ENCODE data around the gene MOAP1.
A peak's percentile ranks its signal among the peaks of the same experiment; 100 is the strongest.
"Not testable (repeated sequence)": the region's sequence is repeated elsewhere in the genome, so short reads cannot be mapped to it uniquely, and the experiment has no call there.

Gene MOAP1

DNA sequence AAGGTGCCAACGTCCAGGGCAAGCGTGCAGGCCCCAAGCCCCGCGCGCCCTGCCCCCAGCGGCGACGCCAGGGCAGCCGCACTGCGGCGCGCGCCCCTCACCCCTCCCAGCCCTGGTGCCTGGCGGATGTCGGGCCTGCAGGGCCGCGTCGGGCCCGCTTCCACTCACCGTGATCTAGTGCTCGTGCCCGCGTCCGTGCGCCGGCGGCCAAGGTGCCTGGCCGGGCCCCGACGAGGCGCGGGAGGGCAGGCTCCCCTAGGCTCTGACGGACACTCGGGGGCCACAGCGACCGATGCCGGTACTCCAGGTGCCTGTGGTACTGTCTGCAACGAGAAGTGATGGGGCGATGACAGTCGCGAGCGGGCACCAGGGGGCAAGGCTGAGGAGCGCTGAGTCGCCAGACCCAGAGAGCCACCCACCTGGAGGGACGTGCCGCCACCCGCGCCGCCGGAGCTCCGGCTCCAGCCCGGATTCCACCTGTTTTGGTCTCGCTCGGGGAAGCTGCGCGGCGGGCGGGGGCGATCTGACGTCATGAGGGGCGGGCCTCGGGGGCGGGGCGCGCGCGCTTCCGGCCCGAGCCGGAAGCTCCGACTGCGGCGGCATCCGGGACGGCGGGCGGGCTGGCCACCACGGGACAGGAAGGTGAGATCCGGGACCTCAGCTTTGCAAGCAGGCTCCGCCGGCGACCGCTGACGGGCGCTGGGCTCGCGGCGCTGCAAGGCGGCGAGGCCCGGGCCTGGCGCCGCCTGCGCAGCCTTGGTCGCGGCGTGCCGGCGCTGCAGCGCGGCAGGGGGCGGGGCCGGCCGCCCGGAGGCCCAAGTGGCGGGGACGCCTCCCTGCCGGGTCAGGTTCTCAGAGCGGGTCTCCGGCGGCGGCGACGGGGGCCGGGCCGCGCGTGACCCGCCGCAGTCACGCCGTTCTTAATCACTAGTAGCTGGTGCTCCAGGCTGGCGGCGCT is at the start of gene MOAP1, which contains the start of gene LYSET (continued):
- TF ChIP-seq GLIS2 (tag by site-specific recombination; IDR thresholded peaks at IDR 0.05): peak; percentile 90
- TF ChIP-seq ZNF202 (tag by site-specific recombination; IDR thresholded peaks at IDR 0.05; ENCODE audit: borderline replicate concordance): no peak
- peak; percentile 59; the same call in 1 of the 2 replicates for TF ChIP-seq YY1 (tag by site-specific recombination; IDR thresholded peaks at IDR 0.05)

GRCh38 chr14:93233078-93233477 is 48.4 kb upstream of the MOAP1 start:
- H3K4me1 ChIP-seq (ENCODE audit: control insufficient read depth, insufficient read depth, low read length); POLR2A ChIA-PET; H3K4me3 ChIP-seq (ENCODE audit: low read depth, low read length); H3K27ac ChIP-seq (ENCODE audit: extremely low read depth, low read depth, low read length); H3K9me3 ChIP-seq (ENCODE audit: control insufficient read depth, insufficient read depth, low read depth, low read length): not testable (repeated sequence)
- CTCF ChIA-PET: interaction anchor here (0.6 to 1.3 kb wide), 3 partner anchors 281 to 507 kb away, joined by 3 to 5 read pairs (median 3); no protein-coding TSS in a partner anchor
- TF ChIP-seq ZNF146 (tag by site-specific recombination; IDR thresholded peaks at IDR 0.05): peak; percentile 95
- TF ChIP-seq, protein P1, sequence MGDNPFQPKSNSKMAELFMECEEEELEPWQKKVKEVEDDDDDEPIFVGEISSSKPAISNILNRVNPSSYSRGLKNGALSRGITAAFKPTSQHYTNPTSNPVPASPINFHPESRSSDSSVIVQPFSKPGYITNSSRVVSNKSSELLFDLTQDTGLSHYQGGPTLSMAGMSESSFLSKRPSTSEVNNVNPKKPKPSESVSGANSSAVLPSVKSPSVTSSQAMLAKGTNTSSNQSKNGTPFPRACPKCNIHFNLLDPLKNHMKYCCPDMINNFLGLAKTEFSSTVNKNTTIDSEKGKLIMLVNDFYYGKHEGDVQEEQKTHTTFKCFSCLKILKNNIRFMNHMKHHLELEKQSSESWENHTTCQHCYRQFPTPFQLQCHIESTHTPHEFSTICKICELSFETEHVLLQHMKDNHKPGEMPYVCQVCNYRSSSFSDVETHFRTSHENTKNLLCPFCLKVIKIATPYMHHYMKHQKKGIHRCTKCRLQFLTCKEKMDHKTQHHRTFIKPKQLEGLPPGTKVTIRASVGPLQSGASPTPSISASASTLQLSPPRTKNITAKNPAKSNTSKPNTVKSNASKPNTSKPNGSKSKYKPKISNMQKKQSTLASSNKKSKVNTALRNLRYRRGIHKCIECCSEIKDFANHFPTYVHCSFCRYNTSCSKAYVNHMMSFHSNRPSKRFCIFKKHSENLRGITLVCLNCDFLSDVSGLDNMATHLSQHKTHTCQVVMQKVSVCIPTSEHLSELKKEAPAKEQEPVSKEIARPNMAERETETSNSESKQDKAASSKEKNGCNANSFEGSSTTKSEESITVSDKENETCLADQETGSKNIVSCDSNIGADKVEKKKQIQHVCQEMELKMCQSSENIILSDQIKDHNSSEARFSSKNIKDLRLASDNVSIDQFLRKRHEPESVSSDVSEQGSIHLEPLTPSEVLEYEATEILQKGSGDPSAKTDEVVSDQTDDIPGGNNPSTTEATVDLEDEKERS (tag by site-specific recombination; IDR thresholded peaks at IDR 0.05): peak; percentile 55; the same call in 1 of the 2 replicates
- H3K36me3 ChIP-seq (ENCODE audit: control insufficient read depth in 2 of 2, insufficient read depth in 1 of 2, low read length in 2 of 2): peaks cover 6 to 15% of the 10 kb centered on the region in 2 experiments; a peak in 2 of 3 replicates

- CTCF ChIA-PET: interaction anchor here (0.6 to 1.2 kb wide), 3 partner anchors 26 to 470 kb away, joined by 3 read pairs; no protein-coding TSS in a partner anchor
- H3K9me3 ChIP-seq (ENCODE audit: control insufficient read depth, insufficient read depth, low read depth, low read length): no peaks in the 10 kb centered on the region
- peaks cover 6 to 24% of the 10 kb centered on the region in 2 experiments; a peak in 2 of 3 replicates for H3K36me3 ChIP-seq (ENCODE audit: control insufficient read depth in 2 of 2, insufficient read depth in 1 of 2, low read length in 2 of 2)
- H3K4me3 ChIP-seq (ENCODE audit: low read depth, low read length): no peak overlapping the region
- 0 out of 2 replicates have a peak, but pooled peaks cover 3% of the 10 kb centered on the region for H3K4me1 ChIP-seq (ENCODE audit: control insufficient read depth, insufficient read depth, low read length)
- no peak for TF ChIP-seq ZNF624 (tag by site-specific recombination; IDR thresholded peaks at IDR 0.05)
- no peak for TF ChIP-seq ZNF157 (tag by site-specific recombination; IDR thresholded peaks at IDR 0.05)
- no peak for TF ChIP-seq ZNF140 (tag by site-specific recombination; IDR thresholded peaks at IDR 0.05)
- TF ChIP-seq SCRT2 (tag by site-specific recombination; IDR thresholded peaks at IDR 0.05): no peak
- no peak for TF ChIP-seq ZNF112 (tag by site-specific recombination; IDR thresholded peaks at IDR 0.05)
- TF ChIP-seq GFI1B (tag by site-specific recombination; IDR thresholded peaks at IDR 0.05): no peak
- no peak for TF ChIP-seq ZNF76 (tag by site-specific recombination; IDR thresholded peaks at IDR 0.05; ENCODE audit: borderline replicate concordance, low read depth)
- TF ChIP-seq HOXC10 (CRISPR knock-in tag; IDR thresholded peaks at IDR 0.05): no peak
- TF ChIP-seq ZNF549 (tag by site-specific recombination; IDR thresholded peaks at IDR 0.05): no peak
- no peak for TF ChIP-seq ZNF350 (tag by site-specific recombination; IDR thresholded peaks at IDR 0.05)
- TF ChIP-seq, protein P2, sequence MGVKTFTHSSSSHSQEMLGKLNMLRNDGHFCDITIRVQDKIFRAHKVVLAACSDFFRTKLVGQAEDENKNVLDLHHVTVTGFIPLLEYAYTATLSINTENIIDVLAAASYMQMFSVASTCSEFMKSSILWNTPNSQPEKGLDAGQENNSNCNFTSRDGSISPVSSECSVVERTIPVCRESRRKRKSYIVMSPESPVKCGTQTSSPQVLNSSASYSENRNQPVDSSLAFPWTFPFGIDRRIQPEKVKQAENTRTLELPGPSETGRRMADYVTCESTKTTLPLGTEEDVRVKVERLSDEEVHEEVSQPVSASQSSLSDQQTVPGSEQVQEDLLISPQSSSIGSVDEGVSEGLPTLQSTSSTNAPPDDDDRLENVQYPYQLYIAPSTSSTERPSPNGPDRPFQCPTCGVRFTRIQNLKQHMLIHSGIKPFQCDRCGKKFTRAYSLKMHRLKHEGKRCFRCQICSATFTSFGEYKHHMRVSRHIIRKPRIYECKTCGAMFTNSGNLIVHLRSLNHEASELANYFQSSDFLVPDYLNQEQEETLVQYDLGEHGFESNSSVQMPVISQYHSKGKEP (tag by site-specific recombination; IDR thresholded peaks at IDR 0.05): no peak
- no peak for TF ChIP-seq ZNF626 (tag by site-specific recombination; IDR thresholded peaks at IDR 0.05)
- TF ChIP-seq, protein P1 (tag by site-specific recombination; IDR thresholded peaks at IDR 0.05): no peak
- TF ChIP-seq ZBTB26 (tag by site-specific recombination; optimal IDR thresholded peaks at IDR 0.05): no peak
- H3K27ac ChIP-seq (ENCODE audit: extremely low read depth, low read depth, low read length): no peak overlapping the region
- POLR2A ChIA-PET: no interaction called here
Measured at GRCh38 chr14:93232159-93232558, 47.5 kb upstream of the MOAP1 start.
